Gastroesophageal sphincter (tissue), 4 donors: Measurements from ENCODE around the gene MAPK8IP3. TPM values are rescaled to one million over a fixed set of nuclear protein-coding genes. Genes with fewer than 3 reads are reported as not detected.
"Not testable (repeated sequence)": the region's sequence is repeated elsewhere in the genome, so short reads cannot be mapped to it uniquely, and the experiment has no call there.

Source experiments
- ATAC-seq: fragments of 150-250 bp; one replicate; pipeline ENCODE4 v1.9.1; 2016; ENCODE audit warnings: mild to moderate bottlenecking, moderate library complexity
- H3K27ac ChIP-seq, 4 donors: fragments of 200-600 bp; sonication (generic) in 3 of 4; 1 replicate in 3 of 4; 2 replicates in 1 of 4; pipeline ENCODE4 v1.5.1; 2016 to 2019
- H3K27me3 ChIP-seq: fragments of 200-600 bp; sonication (generic); one replicate; pipeline ENCODE4 v1.5.1; 2019
- H3K36me3 ChIP-seq, 2 donors: fragments of 200-600 bp; sonication (generic); one replicate each; pipeline ENCODE4 v1.5.1; 2019; ENCODE audit warnings: control low read depth in 1 of 2
- H3K4me1 ChIP-seq, 3 donors: fragments of 200-600 bp; sonication (generic); 1 replicate in 2 of 3; 2 replicates in 1 of 3; pipeline ENCODE4 v1.5.1; 2016 to 2019; ENCODE audit warnings: control low read depth in 2 of 3
- H3K4me3 ChIP-seq, 2 donors: fragments of 200-600 bp; sonication (generic); one replicate each; pipeline ENCODE4 v1.5.1; 2019; ENCODE audit warnings: mild to moderate bottlenecking in 1 of 2, moderate library complexity in 1 of 2
- H3K9me3 ChIP-seq, 3 donors: fragments of 200-600 bp; sonication (generic); one replicate each; pipeline ENCODE4 v1.5.1; 2017 to 2019; ENCODE audit warnings: control low read depth in 2 of 3
- EP300 ChIP-seq: sonication (generic); formaldehyde crosslinking; IDR thresholded peaks from one replicate; pipeline ENCODE4 v1.6.1; 2017; ENCODE audit warnings: antibody characterized with exemption, mild to moderate bottlenecking
- POLR2A ChIP-seq, 2 donors: fragments of 450-650 bp; IDR thresholded peaks; one replicate each; pipeline ENCODE4 v1.6.1; 2017; ENCODE audit warnings: antibody characterized with exemption in 2 of 2, mild to moderate bottlenecking in 2 of 2, moderate library complexity in 1 of 2
- POLR2AphosphoS5 ChIP-seq: sonication (generic); formaldehyde crosslinking; IDR thresholded peaks from one replicate; pipeline ENCODE4 v1.6.1; 2017; ENCODE audit warnings: antibody characterized with exemption
- WGBS, 2 donors: methylation state at CpG; one replicate each; pipeline ENCODE4 v1.1.5; 2018; ENCODE audit warnings: low coverage in 1 of 2; 5-methylcytosine and 5-hydroxymethylcytosine counted together
- total RNA-seq, 4 donors: library from RNA; depleted of rRNA; stranded (reverse); fragments of >200 nt; gene quantifications; one replicate each; pipeline ENCODE4 v1.1.0, GENCODE V29; 2016
- TF ChIP-seq, protein P1 (sequence below), 4 experiments: fragments of 200-600 bp in 2 of 4; fragments of 450-650 bp in 2 of 4; sonication (generic) in 1 of 4; IDR thresholded peaks; one replicate each; pipeline ENCODE4 v1.5.1; 2017 to 2019; ENCODE audit warnings: antibody characterized with exemption in 4 of 4, mild to moderate bottlenecking in 2 of 4, moderate library complexity in 2 of 4

MAPK8IP3 gene
- total RNA-seq, 4 donors from 2014 or later, result 12.0 to 66.8 (median 33.1) TPM

DNA sequence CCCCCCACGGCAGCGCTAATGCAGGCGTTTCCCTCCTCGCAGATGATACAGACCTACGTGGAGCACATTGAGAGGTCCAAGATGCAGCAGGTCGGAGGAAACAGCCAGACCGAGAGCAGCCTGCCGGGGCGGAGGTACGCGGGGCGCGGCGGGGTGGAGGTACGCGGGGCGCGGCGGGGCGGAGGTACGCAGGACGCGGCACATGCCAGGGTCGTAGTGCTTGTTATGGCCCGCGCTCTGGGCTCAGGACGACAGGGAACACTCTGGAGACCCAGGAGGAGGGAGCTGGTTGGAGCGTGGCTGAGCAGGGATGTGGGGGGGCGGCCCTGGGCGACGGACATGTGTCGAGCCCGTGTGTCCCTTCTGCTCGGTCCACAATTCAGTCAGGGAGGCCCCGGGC, 23.4 kb downstream of the MAPK8IP3 start:
- no peaks in the 10 kb centered on the region for H3K9me3 ChIP-seq
- H3K27me3 ChIP-seq, result no peaks in the 10 kb centered on the region
- peaks cover 0 to 4% (median 0%) of the 10 kb centered on the region in 3 donors for H3K4me1 ChIP-seq
- WGBS, 2 donors, result 92 to 96% methylated on average over 5 to 10 of the region's 35 CpGs
- TF ChIP-seq EP300 (no peak), POLR2A (IDR thresholded peaks at IDR 0.05) (no peak), POLR2AphosphoS5 (no peak)
- TF ChIP-seq, protein P1, sequence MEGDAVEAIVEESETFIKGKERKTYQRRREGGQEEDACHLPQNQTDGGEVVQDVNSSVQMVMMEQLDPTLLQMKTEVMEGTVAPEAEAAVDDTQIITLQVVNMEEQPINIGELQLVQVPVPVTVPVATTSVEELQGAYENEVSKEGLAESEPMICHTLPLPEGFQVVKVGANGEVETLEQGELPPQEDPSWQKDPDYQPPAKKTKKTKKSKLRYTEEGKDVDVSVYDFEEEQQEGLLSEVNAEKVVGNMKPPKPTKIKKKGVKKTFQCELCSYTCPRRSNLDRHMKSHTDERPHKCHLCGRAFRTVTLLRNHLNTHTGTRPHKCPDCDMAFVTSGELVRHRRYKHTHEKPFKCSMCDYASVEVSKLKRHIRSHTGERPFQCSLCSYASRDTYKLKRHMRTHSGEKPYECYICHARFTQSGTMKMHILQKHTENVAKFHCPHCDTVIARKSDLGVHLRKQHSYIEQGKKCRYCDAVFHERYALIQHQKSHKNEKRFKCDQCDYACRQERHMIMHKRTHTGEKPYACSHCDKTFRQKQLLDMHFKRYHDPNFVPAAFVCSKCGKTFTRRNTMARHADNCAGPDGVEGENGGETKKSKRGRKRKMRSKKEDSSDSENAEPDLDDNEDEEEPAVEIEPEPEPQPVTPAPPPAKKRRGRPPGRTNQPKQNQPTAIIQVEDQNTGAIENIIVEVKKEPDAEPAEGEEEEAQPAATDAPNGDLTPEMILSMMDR (IDR thresholded peaks at IDR 0.05), result no peak
- no peak for ATAC-seq
- H3K27ac ChIP-seq, result no peak overlapping the region
- peaks cover 0 to 97% of the 10 kb centered on the region in 2 donors for H3K36me3 ChIP-seq
- no peak overlapping the region for H3K4me3 ChIP-seq

DNA sequence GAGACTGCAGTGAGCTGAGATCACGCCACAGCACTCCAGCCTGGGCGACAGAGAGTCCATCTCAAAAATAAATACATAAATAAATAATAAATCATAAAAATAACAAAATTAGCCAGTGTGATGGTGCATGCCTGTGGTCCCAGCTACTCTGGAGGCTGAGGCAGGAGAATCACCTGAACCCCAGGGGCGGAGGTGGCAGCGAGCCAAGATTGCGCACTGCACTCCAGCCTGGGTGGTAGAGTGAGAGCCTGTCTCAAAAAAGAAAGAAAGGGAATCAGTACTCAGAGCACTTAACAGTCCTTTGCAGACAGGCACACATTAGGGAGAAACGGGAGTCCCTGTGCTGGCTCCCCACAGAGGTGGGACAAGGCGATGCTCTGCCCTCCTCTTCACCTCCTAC, 25.1 kb downstream of the MAPK8IP3 start:
- Histone ChIP-seq H3K9me3 (no peaks in the 10 kb centered on the region), H3K4me3 (no peak overlapping the region), H3K27ac (no peak overlapping the region), H3K36me3 (peaks cover 0 to 89% of the 10 kb centered on the region in 2 donors), H3K27me3 (no peaks in the 10 kb centered on the region), H3K4me1 (no peaks in the 10 kb centered on the region)
- no peak for TF ChIP-seq POLR2A (IDR thresholded peaks at IDR 0.05)
- TF ChIP-seq EP300, result no peak
- no peak for ATAC-seq
- 80 to 83% methylated on average over 2 to 6 of the region's 7 CpGs for WGBS, 2 donors

DNA sequence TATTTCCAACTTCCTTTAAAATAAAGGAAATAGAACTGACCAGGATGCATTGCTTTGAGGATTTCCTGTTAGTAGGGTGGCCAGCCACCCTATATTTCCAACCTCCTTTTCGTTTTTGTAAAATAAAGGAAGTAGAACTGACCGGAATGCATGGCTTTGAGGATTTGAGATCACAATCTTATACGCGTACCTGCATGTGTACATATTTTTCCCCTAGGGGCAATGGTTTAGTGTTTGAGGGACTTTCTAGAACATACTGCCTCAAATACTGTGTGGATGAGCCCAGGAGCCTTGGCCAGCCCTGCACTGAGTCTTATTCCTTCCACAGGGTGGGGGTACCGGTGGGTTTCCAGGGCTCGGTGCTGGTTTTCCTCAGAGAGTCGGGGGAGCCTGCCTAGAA, 25.6 kb downstream of the MAPK8IP3 start:
- no peak for ATAC-seq
- WGBS, 2 donors, result 87 to 96% methylated on average over 4 of the region's 7 CpGs
- H3K36me3 ChIP-seq, result peaks cover 0 to 84% of the 10 kb centered on the region in 2 donors
- H3K27me3 ChIP-seq, result no peaks in the 10 kb centered on the region
- TF ChIP-seq, protein P1 (IDR thresholded peaks at IDR 0.05), result no peak
- TF ChIP-seq EP300 (no peak), POLR2A (IDR thresholded peaks at IDR 0.05) (no peak), POLR2AphosphoS5 (no peak)
- no peaks in the 10 kb centered on the region for H3K4me1 ChIP-seq
- H3K9me3 ChIP-seq, result no peaks in the 10 kb centered on the region
- H3K4me3 ChIP-seq, result no peak overlapping the region
- H3K27ac ChIP-seq, result no peak overlapping the region

DNA sequence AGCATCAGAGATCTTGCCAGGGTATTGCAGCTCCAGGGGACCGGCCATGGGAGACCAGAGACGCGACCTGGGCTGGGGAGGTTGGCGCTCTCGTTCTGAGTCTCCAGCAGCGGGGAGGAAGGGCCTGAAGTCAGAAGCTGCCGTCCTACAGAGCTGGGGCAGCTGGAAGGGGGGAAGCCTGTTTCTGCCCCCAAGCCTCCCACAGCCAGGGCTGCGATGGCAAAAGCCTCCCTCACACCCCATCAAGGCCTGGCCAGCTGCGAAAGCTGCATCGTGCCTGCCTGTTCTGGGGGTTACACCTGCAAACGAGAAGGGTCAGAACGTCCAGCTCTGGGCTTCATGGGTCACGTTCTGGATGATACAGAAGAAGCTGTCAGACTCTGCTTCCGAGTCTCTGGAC, 26.1 kb downstream of the MAPK8IP3 start:
- no peak overlapping the region for H3K4me3 ChIP-seq
- no peak for ATAC-seq
- H3K27ac ChIP-seq, result no peak overlapping the region
- peaks cover 0 to 79% of the 10 kb centered on the region in 2 donors for H3K36me3 ChIP-seq
- TF ChIP-seq POLR2A (IDR thresholded peaks at IDR 0.05), result no peak
- no peak for TF ChIP-seq EP300
- no peak for TF ChIP-seq POLR2AphosphoS5
- TF ChIP-seq, protein P1 (IDR thresholded peaks at IDR 0.05), result no peak
- no peaks in the 10 kb centered on the region for H3K9me3 ChIP-seq
- no peaks in the 10 kb centered on the region for H3K27me3 ChIP-seq
- WGBS, 2 donors, result 66% methylated on average over 4 of the region's 14 CpGs; no CpG with 5 or more reads in 1 of the 2 donors
- H3K4me1 ChIP-seq, result no peaks in the 10 kb centered on the region

DNA sequence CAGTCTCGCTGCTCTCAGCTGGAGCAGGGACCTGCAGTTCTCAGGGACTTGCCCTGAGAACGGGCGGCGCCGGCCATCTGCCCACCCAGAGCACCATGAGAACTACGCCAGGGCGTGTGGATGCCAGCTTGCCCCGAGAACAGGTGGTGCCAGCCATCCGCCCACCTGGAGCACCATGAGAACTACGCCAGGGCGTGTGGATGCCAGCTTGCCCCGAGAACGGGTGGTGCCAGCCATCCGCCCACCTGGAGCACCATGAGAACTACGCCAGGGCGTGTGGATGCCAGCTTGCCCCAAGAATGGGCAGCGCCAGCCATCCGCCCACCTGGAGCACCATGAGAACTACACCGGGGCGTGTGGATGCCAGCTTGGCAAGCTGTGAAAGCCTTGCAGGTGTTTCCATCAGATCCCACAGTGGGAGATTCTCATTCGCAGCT, 26.6 kb downstream of the MAPK8IP3 start:
- not testable (repeated sequence) for H3K27me3 ChIP-seq, H3K4me1 ChIP-seq, H3K4me3 ChIP-seq, H3K9me3 ChIP-seq, H3K27ac ChIP-seq, ATAC-seq
- peaks cover 0 to 76% of the 10 kb centered on the region in 2 donors for H3K36me3 ChIP-seq
- WGBS, 2 donors, result no CpG with 5 or more reads among the region's 21 CpGs

DNA sequence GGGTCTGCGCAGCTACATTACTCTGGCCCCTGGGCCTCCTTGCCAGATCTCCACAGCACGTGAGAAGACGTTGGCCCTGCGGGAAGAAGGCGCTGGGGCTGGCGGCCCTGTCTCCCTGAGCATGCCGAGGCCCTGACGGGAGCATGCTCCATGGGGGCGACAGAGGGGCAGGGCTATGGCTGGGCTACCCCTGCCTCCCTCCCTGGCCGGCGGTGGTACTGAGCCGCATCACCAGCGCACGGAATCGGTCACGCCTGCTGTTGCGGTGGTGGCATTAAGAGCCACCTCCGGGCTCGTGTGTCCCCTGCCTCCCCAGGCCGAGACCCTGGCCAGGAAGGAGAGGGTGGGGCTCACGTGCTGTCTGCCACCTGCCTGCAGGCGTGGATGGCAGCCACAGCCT, 28.1 kb downstream of the MAPK8IP3 start:
- no peaks in the 10 kb centered on the region for H3K27me3 ChIP-seq
- no CpG with 5 or more reads among the region's 22 CpGs for WGBS, 2 donors
- no peak for TF ChIP-seq EP300
- no peak for TF ChIP-seq POLR2AphosphoS5
- no peak for TF ChIP-seq POLR2A (IDR thresholded peaks at IDR 0.05)
- TF ChIP-seq, protein P1 (IDR thresholded peaks at IDR 0.05), result no peak
- no peak overlapping the region for H3K4me3 ChIP-seq
- H3K27ac ChIP-seq, result no peak overlapping the region
- no peak for ATAC-seq
- H3K9me3 ChIP-seq, result no peaks in the 10 kb centered on the region
- H3K36me3 ChIP-seq, result peaks cover 0 to 60% of the 10 kb centered on the region in 2 donors
- no peaks in the 10 kb centered on the region for H3K4me1 ChIP-seq
